BJ (cell line): ENCODE data around the gene UPF2. TPM values are rescaled to one million over a fixed set of nuclear protein-coding genes. Genes with fewer than 3 reads are reported as not detected.

ENCODE experiments used
- CTCF ChIA-PET: fragments of 350-600 bp; formaldehyde crosslinking; extraction: SDS; loops from one replicate; lab custom pipeline; 2021; ENCODE audit warnings: antibody characterized with exemption, inconsistent platforms; lab: Yijun Ruan, JAX
- POLR2A ChIA-PET: fragments of 300-600 bp; sonication (Branson Sonifier 250); formaldehyde crosslinking; extraction: SDS; loops from one replicate; lab custom pipeline; 2021; ENCODE audit warnings: antibody characterized with exemption; lab: Charles Lee
- DNase-seq: peaks from one replicate; pipeline ENCODE4 v3.0.0-alpha.2; 2011; ENCODE audit warnings: low read depth
- H3K27me3 ChIP-seq: 2 replicates; pipeline ENCODE4 v1.6.0; 2011; ENCODE audit warnings: low read length; ENCODE audit not compliant: control insufficient read depth, insufficient read depth
- H3K36me3 ChIP-seq: 2 replicates; pipeline ENCODE4 v1.5.1; 2011; ENCODE audit warnings: low read length; ENCODE audit not compliant: control insufficient read depth, insufficient read depth
- H3K4me3 ChIP-seq: 2 replicates; pipeline ENCODE4 v1.5.1; 2011; ENCODE audit warnings: low read depth, mild to moderate bottlenecking, control low read depth, low read length
- CTCF ChIP-seq: IDR thresholded peaks from 2 replicates; pipeline ENCODE4 v1.5.1; 2011; ENCODE audit warnings: low read depth, mild to moderate bottlenecking, control low read depth, inconsistent platforms, low read length, moderate library complexity; ENCODE audit not compliant: insufficient read depth
- polyA plus RNA-seq: library from polyadenylated mRNA; depleted of rRNA; stranded (reverse); fragments of >200 nt; gene quantifications from 2 replicates; pipeline ENCODE4 v1.2.3, GENCODE V29; 2011

The UPF2 gene
- polyA plus RNA-seq, 1 experiment: 5.5 TPM

- ChIA-PET POLR2A (no interaction called here), CTCF (no interaction called here)
- H3K36me3 ChIP-seq: no peaks in the 10 kb centered on the region; the same call in 1 of the 2 replicates
- no peak for DNase-seq
- H3K27me3 ChIP-seq: peaks cover 3% of the 10 kb centered on the region; the same call in 1 of the 2 replicates
- TF ChIP-seq CTCF: no peak
- no peak overlapping the region for H3K4me3 ChIP-seq
These were observed 133.6 kb downstream of the UPF2 start for GRCh38 chr10:11908991-11909390.

GRCh38 chr10:11908536-11908935 is 134.1 kb downstream of the UPF2 start:
- H3K27me3 ChIP-seq: peaks cover 3% of the 10 kb centered on the region; the same call in 1 of the 2 replicates
- H3K4me3 ChIP-seq: no peak overlapping the region
- ChIA-PET POLR2A (no interaction called here), CTCF (no interaction called here)
- H3K36me3 ChIP-seq: no peaks in the 10 kb centered on the region; the same call in 1 of the 2 replicates
- no peak for TF ChIP-seq CTCF
- no peak for DNase-seq

GRCh38 chr10:11907914-11908313 is 134.7 kb downstream of the UPF2 start:
- peaks cover under 1% of the 10 kb centered on the region; the same call in 1 of the 2 replicates for H3K27me3 ChIP-seq
- no peak for TF ChIP-seq CTCF
- DNase-seq: no peak
- H3K4me3 ChIP-seq: no peak overlapping the region
- H3K36me3 ChIP-seq: no peaks in the 10 kb centered on the region; the same call in 1 of the 2 replicates
- POLR2A ChIA-PET: no interaction called here
- CTCF ChIA-PET: no interaction called here

GRCh38 chr10:11906714-11907113 is 135.9 kb downstream of the UPF2 start:
- ChIA-PET POLR2A (no interaction called here), CTCF (no interaction called here)
- no peak for TF ChIP-seq CTCF
- Histone ChIP-seq H3K36me3 (no peaks in the 10 kb centered on the region), H3K27me3 (peaks cover 3% of the 10 kb centered on the region; the same call in 1 of the 2 replicates), H3K4me3 (no peak overlapping the region)
- DNase-seq: no peak

- no peak for TF ChIP-seq CTCF
- ChIA-PET POLR2A (no interaction called here), CTCF (no interaction called here)
- H3K27me3 ChIP-seq: peaks cover 3% of the 10 kb centered on the region; the same call in 1 of the 2 replicates
- no peaks in the 10 kb centered on the region for H3K36me3 ChIP-seq
- DNase-seq: no peak
- H3K4me3 ChIP-seq: no peak overlapping the region
These were observed 140.0 kb downstream of the UPF2 start for GRCh38 chr10:11902646-11903045.
